GM12864 (cell line): ENCODE results near the gene TSPAN9.

Experiments used
- DNase-seq: peaks from one replicate; pipeline ENCODE4 v3.0.0-alpha.2; 2011; ENCODE audit warnings: low read depth
- H3K4me3 ChIP-seq: 2 replicates; pipeline ENCODE4 v1.5.1; 2011; ENCODE audit warnings: mild to moderate bottlenecking, low read depth, low read length, control low read depth
- TF ChIP-seq, protein P1 (sequence below): IDR thresholded peaks from 2 replicates; pipeline ENCODE4 v1.5.1; 2011; ENCODE audit warnings: low read depth, mild to moderate bottlenecking, moderate library complexity, low read length, control low read depth, inconsistent platforms; ENCODE audit errors: missing control alignments

The TSPAN9 gene

GRCh38 chr12:3044141-3044630 is 33.0 kb upstream of the TSPAN9 start:
- DNase-seq, result no peak
- H3K4me3 ChIP-seq, result no peak overlapping the region
- TF ChIP-seq, protein P1, sequence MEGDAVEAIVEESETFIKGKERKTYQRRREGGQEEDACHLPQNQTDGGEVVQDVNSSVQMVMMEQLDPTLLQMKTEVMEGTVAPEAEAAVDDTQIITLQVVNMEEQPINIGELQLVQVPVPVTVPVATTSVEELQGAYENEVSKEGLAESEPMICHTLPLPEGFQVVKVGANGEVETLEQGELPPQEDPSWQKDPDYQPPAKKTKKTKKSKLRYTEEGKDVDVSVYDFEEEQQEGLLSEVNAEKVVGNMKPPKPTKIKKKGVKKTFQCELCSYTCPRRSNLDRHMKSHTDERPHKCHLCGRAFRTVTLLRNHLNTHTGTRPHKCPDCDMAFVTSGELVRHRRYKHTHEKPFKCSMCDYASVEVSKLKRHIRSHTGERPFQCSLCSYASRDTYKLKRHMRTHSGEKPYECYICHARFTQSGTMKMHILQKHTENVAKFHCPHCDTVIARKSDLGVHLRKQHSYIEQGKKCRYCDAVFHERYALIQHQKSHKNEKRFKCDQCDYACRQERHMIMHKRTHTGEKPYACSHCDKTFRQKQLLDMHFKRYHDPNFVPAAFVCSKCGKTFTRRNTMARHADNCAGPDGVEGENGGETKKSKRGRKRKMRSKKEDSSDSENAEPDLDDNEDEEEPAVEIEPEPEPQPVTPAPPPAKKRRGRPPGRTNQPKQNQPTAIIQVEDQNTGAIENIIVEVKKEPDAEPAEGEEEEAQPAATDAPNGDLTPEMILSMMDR, result no peak

- TF ChIP-seq, protein P1, result no peak
- DNase-seq, result no peak
- H3K4me3 ChIP-seq, result no peak overlapping the region
These were observed 31.7 kb upstream of the TSPAN9 start for GRCh38 chr12:3045494-3045893.

DNA sequence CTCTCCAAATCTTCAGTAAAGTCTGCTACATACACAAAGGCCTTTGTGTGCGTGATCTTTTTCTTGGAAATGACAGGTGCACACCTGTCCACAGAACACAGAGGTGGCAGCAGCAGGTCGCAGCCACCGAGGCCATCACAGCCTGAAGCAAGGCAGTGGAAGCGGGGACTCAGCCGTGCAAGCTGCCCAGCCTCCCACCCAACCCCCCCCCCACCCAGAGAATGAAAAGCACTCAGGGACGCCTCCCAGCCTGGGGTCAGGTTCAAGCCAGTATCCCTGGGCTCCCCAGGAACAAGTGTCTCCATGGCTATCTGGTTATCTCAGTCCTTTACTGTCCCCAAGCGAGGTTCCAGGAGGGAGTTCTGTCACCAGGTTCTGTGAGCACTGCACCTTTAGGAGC is 31.2 kb upstream of the TSPAN9 start:
- TF ChIP-seq, protein P1, result no peak
- H3K4me3 ChIP-seq, result no peak overlapping the region
- DNase-seq, result no peak

DNA sequence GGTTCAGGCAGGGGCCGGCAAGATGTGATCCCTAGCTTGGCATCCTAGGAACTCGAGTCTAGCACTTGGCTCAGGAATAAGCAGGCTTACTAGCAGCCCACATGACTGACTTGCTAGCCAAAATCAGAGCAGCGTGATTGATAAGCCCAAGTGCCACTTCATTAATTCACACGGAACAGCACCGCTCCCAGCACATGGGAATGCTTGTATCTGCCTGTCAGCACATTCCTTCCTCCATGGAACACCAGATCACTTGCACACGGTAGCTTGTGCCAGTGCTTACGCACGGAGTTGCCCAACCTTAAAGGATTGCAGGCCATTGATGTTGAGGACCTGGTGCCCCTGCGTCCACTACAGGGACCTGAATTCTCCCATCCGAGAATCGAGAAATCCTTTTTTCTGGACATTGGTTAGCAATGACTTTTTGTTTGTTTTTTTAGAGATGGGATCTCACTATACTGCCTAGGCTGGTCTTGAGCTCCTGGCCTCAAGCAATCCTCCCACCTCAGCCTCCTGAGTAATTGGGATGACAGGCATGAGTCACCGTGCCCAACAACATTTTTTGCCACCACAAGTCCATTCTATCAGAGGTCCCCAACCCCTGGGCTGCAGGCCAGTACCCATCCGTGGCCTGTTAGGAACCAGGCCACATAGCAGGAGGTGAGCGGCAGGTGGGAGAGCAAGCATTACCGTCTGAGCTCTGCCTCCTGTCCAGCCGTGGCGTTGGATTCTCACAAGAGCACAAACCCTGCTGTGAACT is 30.6 kb upstream of the TSPAN9 start:
- H3K4me3 ChIP-seq, result no peak overlapping the region
- DNase-seq, result no peak
- TF ChIP-seq, protein P1, result no peak

- no peak for DNase-seq
- TF ChIP-seq, protein P1, result no peak
- H3K4me3 ChIP-seq, result no peak overlapping the region
These were observed 29.2 kb upstream of the TSPAN9 start for GRCh38 chr12:3047961-3048360.

DNA sequence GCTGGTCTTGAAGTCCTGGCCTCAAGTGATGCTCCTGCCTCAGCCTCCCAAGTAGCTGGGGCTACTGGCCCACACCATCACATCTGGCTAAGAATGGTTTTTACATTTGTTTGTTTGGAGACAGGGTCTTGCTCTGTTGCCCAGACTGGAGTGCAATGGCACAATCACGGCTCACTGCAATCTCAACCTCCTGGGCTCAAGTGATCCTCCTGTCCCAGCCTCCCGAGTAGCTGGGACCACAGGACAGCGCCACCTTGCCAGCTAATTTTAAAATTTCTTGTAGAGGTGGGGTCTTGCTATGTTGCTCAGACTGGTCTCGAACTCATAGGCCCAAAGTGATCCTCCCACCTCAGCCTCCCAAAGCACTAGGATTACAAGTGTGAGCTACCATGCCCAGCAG is 28.6 kb upstream of the TSPAN9 start:
- DNase-seq, result no peak
- no peak overlapping the region for H3K4me3 ChIP-seq
- TF ChIP-seq, protein P1, result no peak

GRCh38 chr12:3049176-3049575 is 28.0 kb upstream of the TSPAN9 start:
- TF ChIP-seq, protein P1, result no peak
- H3K4me3 ChIP-seq, result no peak overlapping the region
- no peak for DNase-seq
